IMR-90 (cell line): ENCODE results near the gene IFIT5. TPM values are rescaled to one million over a fixed set of nuclear protein-coding genes. Genes with fewer than 3 reads are reported as not detected.

ENCODE experiments used
- ATAC-seq: fragments of 200-7000 bp; cut with Tn5 transposase; 2 replicates; pipeline ENCODE4 v1.9.1; 2020; ENCODE audit warnings: low read depth, mild to moderate bottlenecking, moderate library complexity
- BruUV-seq: library from RNA; stranded (reverse); fragments of 400-500 nt; replicated peaks from 2 replicates; lab custom pipeline; 2021; lab: Mats Ljungman, UMichigan
- CTCF ChIA-PET: fragments of 300-600 bp; formaldehyde crosslinking; extraction: SDS; loops from one replicate; lab custom pipeline; 2021; ENCODE audit warnings: antibody characterized with exemption; lab: Yijun Ruan, JAX
- POLR2A ChIA-PET: fragments of 300-600 bp; sonication (Branson Sonifier 250); formaldehyde crosslinking; loops from one replicate; lab custom pipeline; 2022; ENCODE audit warnings: antibody characterized with exemption; ENCODE audit not compliant: unreplicated experiment; lab: Charles Lee
- DNase-seq: peaks from one replicate; pipeline ENCODE4 v3.0.0; 2013
- H2AFZ ChIP-seq: replicated peaks from 2 replicates; pipeline ENCODE3; 2013; ENCODE audit warnings: low read length, mild to moderate bottlenecking; ENCODE audit not compliant: poor library complexity
- H2AK5ac ChIP-seq: 2 replicates; pipeline ENCODE4 v1.6.1; 2013; ENCODE audit warnings: low read depth, low read length, inconsistent platforms
- H2AK9ac ChIP-seq: replicated peaks from 2 replicates; pipeline ENCODE3; 2013; ENCODE audit warnings: mild to moderate bottlenecking, low read depth, low read length, moderate library complexity; ENCODE audit not compliant: poor library complexity
- H2BK120ac ChIP-seq: 2 replicates; pipeline ENCODE4 v1.6.1; 2013; ENCODE audit warnings: low read depth, low read length, inconsistent platforms
- H2BK15ac ChIP-seq: 3 replicates; pipeline ENCODE4 v1.6.1; 2013; ENCODE audit warnings: low read depth, low read length, inconsistent platforms
- H2BK20ac ChIP-seq: 2 replicates; pipeline ENCODE4 v1.6.1; 2013; ENCODE audit warnings: low read depth, mild to moderate bottlenecking, inconsistent platforms, low read length, moderate library complexity
- H2BK5ac ChIP-seq: 2 replicates; pipeline ENCODE4 v1.6.1; 2013; ENCODE audit warnings: mild to moderate bottlenecking, low read depth, low read length, inconsistent platforms; ENCODE audit not compliant: poor library complexity, severe bottlenecking
- H3K14ac ChIP-seq: replicated peaks from 2 replicates; pipeline ENCODE4 v1.6.1; 2013; ENCODE audit warnings: low read depth, low read length, inconsistent platforms
- H3K18ac ChIP-seq: 2 replicates; pipeline ENCODE4 v1.6.1; 2013; ENCODE audit warnings: low read depth, low read length, control low read depth
- H3K23ac ChIP-seq: 2 replicates; pipeline ENCODE4 v1.6.1; 2013; ENCODE audit warnings: low read depth, low read length, inconsistent platforms
- H3K27ac ChIP-seq: 2 replicates; pipeline ENCODE4 v1.5.1; 2013; ENCODE audit warnings: mild to moderate bottlenecking, control low read depth, low read length; ENCODE audit not compliant: insufficient read depth
- H3K27me3 ChIP-seq: 2 replicates; pipeline ENCODE4 v1.6.1; 2013; ENCODE audit warnings: low read length; ENCODE audit not compliant: control insufficient read depth, insufficient read depth
- H3K36me3 ChIP-seq: 2 replicates; pipeline ENCODE4 v1.6.1; 2013; ENCODE audit warnings: low read length, mixed read lengths; ENCODE audit not compliant: control insufficient read depth, insufficient read depth
- H3K4ac ChIP-seq: 2 replicates; pipeline ENCODE4 v1.6.1; 2013; ENCODE audit warnings: low read depth, low read length, inconsistent platforms
- H3K4me1 ChIP-seq: 2 replicates; pipeline ENCODE4 v1.6.1; 2013; ENCODE audit warnings: low read length, mixed read lengths; ENCODE audit not compliant: control insufficient read depth, insufficient read depth
- H3K4me2 ChIP-seq: 2 replicates; pipeline ENCODE4 v1.6.1; 2013; ENCODE audit warnings: low read depth, mild to moderate bottlenecking, control low read depth, low read length, moderate library complexity
- H3K4me3 ChIP-seq: 2 replicates; pipeline ENCODE4 v1.5.1; 2013; ENCODE audit warnings: low read depth, mild to moderate bottlenecking, control low read depth, low read length, moderate library complexity; ENCODE audit not compliant: insufficient read depth
- H3K56ac ChIP-seq: 2 replicates; pipeline ENCODE4 v1.6.1; 2013; ENCODE audit warnings: low read length, inconsistent platforms; ENCODE audit not compliant: insufficient read depth; ENCODE audit errors: extremely low read depth
- H3K79me1 ChIP-seq, 2 experiments: 2 replicates each; pipeline ENCODE4 v1.6.1; 2013; ENCODE audit warnings: low read length in 2 of 2, inconsistent platforms in 1 of 2, low read depth in 1 of 2
- H3K9ac ChIP-seq: 2 replicates; pipeline ENCODE4 v1.6.1; 2013; ENCODE audit warnings: low read depth, low read length, control low read depth
- H3K9me1 ChIP-seq: 2 replicates; pipeline ENCODE4 v1.6.1; 2013; ENCODE audit warnings: low read length, inconsistent platforms; ENCODE audit not compliant: insufficient read depth
- H3K9me3 ChIP-seq: 2 replicates; pipeline ENCODE4 v1.6.1; 2013; ENCODE audit warnings: low read length; ENCODE audit not compliant: control insufficient read depth, insufficient read depth
- H4K20me1 ChIP-seq: 2 replicates; pipeline ENCODE4 v1.6.1; 2013; ENCODE audit warnings: low read length, inconsistent platforms; ENCODE audit not compliant: insufficient read depth
- H4K5ac ChIP-seq: 2 replicates; pipeline ENCODE4 v1.6.1; 2013; ENCODE audit warnings: mild to moderate bottlenecking, low read depth, low read length, control low read depth
- H4K8ac ChIP-seq, 2 experiments: 2 replicates each; pipeline ENCODE4 v1.6.1; 2013; ENCODE audit warnings: low read depth in 2 of 2, low read length in 2 of 2, control low read depth in 1 of 2, inconsistent platforms in 1 of 2
- H4K91ac ChIP-seq: 2 replicates; pipeline ENCODE4 v1.6.1; 2013; ENCODE audit warnings: low read depth, low read length, inconsistent platforms; ENCODE audit not compliant: insufficient read depth
- BHLHE40 ChIP-seq: fragments of 150-350 bp; IDR thresholded peaks from 2 replicates; pipeline ENCODE4 v1.6.1; 2016; ENCODE audit warnings: mild to moderate bottlenecking, low read depth, low read length
- CEBPB ChIP-seq: IDR thresholded peaks from 2 replicates; pipeline ENCODE4 v1.6.1; 2012; ENCODE audit warnings: low read depth, low read length, improper control_type of control experiment
- CHD1 ChIP-seq: IDR thresholded peaks from 2 replicates; pipeline ENCODE4 v1.6.1; 2012; ENCODE audit warnings: low read depth, low read length, improper control_type of control experiment
- FOS ChIP-seq: fragments of 150-350 bp; IDR thresholded peaks from 2 replicates; pipeline ENCODE4 v1.6.1; 2016; ENCODE audit warnings: low read depth, low read length
- MAFK ChIP-seq: IDR thresholded peaks from 2 replicates; pipeline ENCODE4 v1.6.1; 2012; ENCODE audit warnings: low read depth, low read length, improper control_type of control experiment
- MAZ ChIP-seq: IDR thresholded peaks from 2 replicates; pipeline ENCODE4 v1.6.1; 2012; ENCODE audit warnings: low read depth, mild to moderate bottlenecking, low read length, improper control_type of control experiment, moderate library complexity, borderline replicate concordance
- MXI1 ChIP-seq: IDR thresholded peaks from 2 replicates; pipeline ENCODE4 v1.6.1; 2012; ENCODE audit warnings: low read depth, mild to moderate bottlenecking, low read length, moderate library complexity, borderline replicate concordance
- NFE2L2 ChIP-seq: fragments of 150-350 bp; IDR thresholded peaks from 2 replicates; pipeline ENCODE4 v1.6.1; 2016; ENCODE audit warnings: low read depth, mild to moderate bottlenecking, low read length
- RAD21 ChIP-seq: IDR thresholded peaks from 2 replicates; pipeline ENCODE4 v1.6.1; 2012; ENCODE audit warnings: low read length, improper control_type of control experiment
- RCOR1 ChIP-seq: IDR thresholded peaks from 2 replicates; pipeline ENCODE4 v1.6.1; 2012; ENCODE audit warnings: mild to moderate bottlenecking, low read length, improper control_type of control experiment; ENCODE audit not compliant: insufficient replicate concordance
- RFX5 ChIP-seq: IDR thresholded peaks from 2 replicates; pipeline ENCODE4 v1.8.0; 2012; ENCODE audit warnings: low read depth, mild to moderate bottlenecking, low read length, moderate library complexity
- USF2 ChIP-seq: fragments of 150-350 bp; IDR thresholded peaks from 2 replicates; pipeline ENCODE4 v1.6.1; 2017; ENCODE audit warnings: mild to moderate bottlenecking, antibody characterized with exemption, low read length, low read depth
- WGBS, 2 experiments: methylation state at CpG; one replicate each; pipeline versions ENCODE4 v1.1.5 to v1.1.7; 2013; ENCODE audit warnings: missing lambda C conversion rate in 2 of 2; ENCODE audit not compliant: insufficient read length in 1 of 2; ENCODE audit errors: extremely low coverage in 2 of 2; 5-methylcytosine and 5-hydroxymethylcytosine counted together
- dilution Hi-C: fragments of 300-500 bp; cut with HindIII; formaldehyde crosslinking; loops from one replicate; pipeline ENCODE4 v1.14.3; 2018; ENCODE audit warnings: low sequenced_read_pairs; ENCODE audit not compliant: unreplicated experiment
- in situ Hi-C: fragments of 300-500 bp; cut with MboI; formaldehyde crosslinking; loops from 3 replicates; pipeline ENCODE4 v1.14.3; 2019; ENCODE audit warnings: low sequenced_read_pairs, inconsistent platforms, mixed read lengths
- intact Hi-C: fragments of 100-400 bp; cut with micrococcal nuclease; formaldehyde crosslinking; loops from 2 replicates; pipeline ENCODE4 v1.10.0; 2022
- polyA plus RNA-seq, 3 experiments: library from polyadenylated mRNA; depleted of rRNA; stranded (reverse); fragments of >200 nt; gene quantifications; 2 replicates each; pipeline ENCODE4 v1.2.3, GENCODE V29; 2012; ENCODE audit warnings: low replicate concordance in 1 of 3
- total RNA-seq: library from RNA; depleted of rRNA; stranded (reverse); fragments of >200 nt; gene quantifications from 2 replicates; pipeline ENCODE4 v1.2.3, GENCODE V29; 2012

Gene IFIT5
- total and polyA plus RNA-seq, 2 of the 4 experiments (the other 2 are of a cell fraction), result 5.2 to 18.1 TPM

GRCh38 chr10:89440226-89441009, 26.1 kb downstream of the IFIT5 start:
- Histone ChIP-seq H2BK20ac (no peak overlapping the region), H3K9ac (no peak overlapping the region), H3K56ac (no peak overlapping the region), H2BK5ac (no peak overlapping the region), H3K18ac (no peak overlapping the region), H3K4me3 (no peak overlapping the region), H3K27me3 (no peaks in the 10 kb centered on the region), H3K14ac (no peak overlapping the region), H4K8ac (no peak overlapping the region), H3K9me1 (0 out of 2 replicates have a peak, but pooled peaks cover 8% of the 10 kb centered on the region), H2AFZ (no peak overlapping the region), H2BK15ac (no peak overlapping the region), H4K20me1 (no peaks in the 10 kb centered on the region), H2BK120ac (no peak overlapping the region), H3K9me3 (no peaks in the 10 kb centered on the region), H2AK9ac (no peak overlapping the region), H3K36me3 (no peaks in the 10 kb centered on the region), H2AK5ac (no peak overlapping the region), H3K27ac (no peak overlapping the region), H3K4me2 (no peak overlapping the region), H4K5ac (no peak overlapping the region), H3K4ac (no peak overlapping the region), H3K4me1 (peaks cover 3% of the 10 kb centered on the region), H4K91ac (no peak overlapping the region), H3K23ac (no peak overlapping the region), H3K79me1 (no peaks in the 10 kb centered on the region)
- BruUV-seq, result no TSS peak
- ChIA-PET POLR2A (interaction anchor here (0.6 kb wide), 1 partner anchor 449 kb away, joined by 4 read pairs; no protein-coding TSS in a partner anchor), CTCF (no interaction called here)
- no peak for TF ChIP-seq RCOR1
- no peak for TF ChIP-seq BHLHE40
- TF ChIP-seq USF2, result no peak
- TF ChIP-seq MXI1, result no peak
- TF ChIP-seq MAZ, result no peak
- TF ChIP-seq NFE2L2, result no peak
- no peak for TF ChIP-seq FOS
- TF ChIP-seq CHD1, result no peak
- TF ChIP-seq CEBPB, result no peak
- TF ChIP-seq MAFK, result no peak
- no peak for TF ChIP-seq RAD21
- TF ChIP-seq RFX5, result no peak
- intact Hi-C loops (no loop called here), dilution Hi-C loops (no loop called here), in situ Hi-C loops (loop anchor here (25.0 kb wide), 1 partner anchor 1422 kb away; the partner anchor contains the start of genes HTR7 and RPP30)
- ATAC-seq (no peak), DNase-seq (no peak)
- no CpG with 5 or more reads among the region's 4 CpGs for WGBS, 2 experiments
